GM12872 (cell line): ENCODE measurements around the gene UBA5.

Source experiments
- CTCF ChIP-seq: IDR thresholded peaks from 3 replicates; pipeline ENCODE4 v1.5.1; 2011; ENCODE audit warnings: low read depth, mild to moderate bottlenecking, low read length, moderate library complexity; ENCODE audit not compliant: insufficient read depth

The UBA5 gene

GRCh38 chr3:132625613-132626012 lies 34.5 kb upstream of the UBA5 start:
- TF ChIP-seq CTCF = no peak

- TF ChIP-seq CTCF = no peak
Observed at GRCh38 chr3:132626955-132627354, 33.2 kb upstream of the UBA5 start.

- no peak for TF ChIP-seq CTCF
Observed at GRCh38 chr3:132628157-132628556, 32.0 kb upstream of the UBA5 start.

- no peak for TF ChIP-seq CTCF
Observed at GRCh38 chr3:132629928-132630327, 30.2 kb upstream of the UBA5 start.

- no peak for TF ChIP-seq CTCF
Observed at GRCh38 chr3:132630612-132631011, 29.5 kb upstream of the UBA5 start.

GRCh38 chr3:132635052-132635451 lies 25.1 kb upstream of the UBA5 start:
- TF ChIP-seq CTCF = no peak

GRCh38 chr3:132637590-132637989 lies 22.5 kb upstream of the UBA5 start:
- TF ChIP-seq CTCF = no peak

GRCh38 chr3:132638706-132639105 lies 21.4 kb upstream of the UBA5 start:
- TF ChIP-seq CTCF = no peak
